GM21619 (cell line): ENCODE data around the gene MYPN.
"Not testable (repeated sequence)": the region's sequence is repeated elsewhere in the genome, so short reads cannot be mapped to it uniquely, and the experiment has no call there.

Source experiments
- ATAC-seq: cut with Tn5 transposase; IDR thresholded peaks from one replicate; pipeline ENCODE4 v1.9.1; 2021; ENCODE audit not compliant: unreplicated experiment

The MYPN gene

GRCh38 chr10:68222391-68222790, 113.1 kb downstream of the MYPN start:
- no peak for ATAC-seq

DNA sequence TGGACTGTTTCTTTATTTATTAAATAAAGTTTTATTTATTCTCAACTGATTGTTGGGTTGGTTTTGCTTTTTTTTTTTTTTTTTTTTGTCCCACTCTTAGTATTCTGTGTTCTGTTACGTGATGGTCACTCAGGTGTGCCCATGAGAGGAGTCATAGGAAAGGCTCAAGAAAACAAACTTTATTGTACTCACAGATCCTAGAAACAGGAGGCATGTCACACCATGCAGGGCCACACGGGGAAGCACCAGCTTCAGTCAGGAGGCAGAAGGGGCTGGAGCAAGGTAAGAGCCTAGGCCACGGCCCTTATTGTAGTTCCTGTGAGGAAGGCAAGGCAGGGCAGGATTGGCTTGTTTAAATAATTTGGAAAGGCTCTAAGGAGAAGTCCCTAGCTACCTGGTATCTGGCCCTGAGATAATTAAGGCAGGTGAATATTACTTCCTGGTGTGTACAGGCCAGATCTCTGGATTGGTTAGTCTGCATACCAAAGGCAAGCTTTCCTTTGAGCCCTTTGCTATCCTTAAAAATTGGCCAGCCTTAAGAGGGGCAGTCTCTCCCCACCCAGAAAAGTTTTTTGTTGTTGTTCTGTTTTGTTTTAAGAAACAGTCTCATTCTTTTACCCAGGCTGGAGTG, 114.4 kb downstream of the MYPN start:
- ATAC-seq = no peak

DNA sequence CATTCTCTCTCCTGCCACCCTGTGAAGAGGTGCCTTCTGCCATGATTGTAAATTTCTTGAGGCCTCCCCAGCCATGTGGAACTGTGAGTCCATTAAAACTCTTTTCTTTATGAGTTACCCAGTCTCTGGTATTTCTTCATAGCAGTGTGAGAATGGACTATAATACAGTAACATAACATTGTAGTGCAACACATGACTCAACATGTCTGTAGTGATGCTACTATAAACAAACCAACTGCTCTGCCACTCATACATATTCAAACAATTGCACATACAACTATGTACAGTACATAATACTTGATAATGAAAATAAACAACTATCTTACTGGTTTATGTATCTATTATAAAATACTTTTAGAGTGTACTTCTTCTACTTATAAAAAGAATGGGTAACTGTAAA, 115.5 kb downstream of the MYPN start:
- no peak for ATAC-seq

DNA sequence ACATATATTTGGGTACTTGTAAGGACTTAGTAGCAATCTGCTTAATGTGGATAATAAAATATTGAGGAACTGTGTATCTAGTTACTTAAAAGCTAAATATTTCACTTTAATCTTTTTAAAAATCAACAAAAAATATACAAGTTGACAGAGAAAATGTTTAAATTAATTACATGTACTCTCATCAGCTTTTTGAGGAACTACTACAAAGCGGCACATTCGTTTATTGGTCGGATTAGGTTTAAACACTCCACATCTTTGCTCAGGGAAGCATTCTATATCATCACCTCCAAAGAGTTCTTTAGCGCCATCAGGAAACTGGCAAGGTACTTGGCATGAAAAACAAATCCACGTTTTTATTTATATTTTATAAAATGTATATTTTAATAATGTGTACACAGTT, 121.0 kb downstream of the MYPN start:
- ATAC-seq = no peak

- ATAC-seq = peak; percentile 91
Measured at GRCh38 chr10:68231106-68231816, 122.0 kb downstream of the MYPN start.

DNA sequence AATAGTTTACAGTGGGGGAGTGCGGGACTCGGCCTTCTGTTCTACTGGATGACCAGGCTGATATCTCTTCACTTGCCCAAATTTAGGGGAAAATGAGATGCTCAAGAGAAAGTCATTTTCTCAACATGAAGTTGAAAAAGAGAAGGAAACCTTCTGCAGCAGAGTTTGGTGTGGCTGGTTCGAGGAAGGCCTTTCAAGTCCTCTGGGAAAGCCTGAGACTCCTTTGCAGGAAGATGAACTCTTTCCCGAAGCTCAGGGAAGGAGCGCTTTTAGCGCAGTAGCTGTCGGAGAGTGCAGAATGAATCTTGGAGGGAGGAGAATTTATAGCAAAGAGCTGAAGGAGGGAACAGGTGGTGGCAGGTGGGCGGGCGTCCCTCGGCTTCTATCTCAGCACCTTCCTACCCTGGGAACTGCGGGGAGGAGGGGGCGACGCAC, 122.5 kb downstream of the MYPN start, which contains the start of gene ATOH7:
Gene ATOH7 (minus strand): TSS at position 297 of the 435 bp plus-strand sequence. CDS start 436 bp downstream, outside the sequence.
- ATAC-seq = no peak

DNA sequence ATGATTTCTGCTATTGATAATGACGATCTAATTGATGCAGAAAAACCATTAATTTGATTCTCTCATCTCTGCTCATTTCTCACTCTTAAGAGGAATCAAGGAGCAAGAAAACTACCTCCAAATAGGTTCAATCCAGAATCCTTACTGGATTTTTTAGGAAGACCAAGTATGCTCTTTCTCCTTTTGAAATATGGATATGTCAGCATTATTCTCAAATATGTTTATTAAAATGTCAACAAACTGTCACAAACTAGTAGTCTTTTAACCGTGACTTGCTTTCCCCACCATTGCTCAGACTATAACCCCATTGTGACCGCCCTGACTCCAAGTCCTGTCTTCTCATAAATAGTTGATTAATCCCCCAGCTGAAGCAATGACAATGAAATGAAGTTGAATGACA, 123.8 kb downstream of the MYPN start:
- ATAC-seq = no peak

DNA sequence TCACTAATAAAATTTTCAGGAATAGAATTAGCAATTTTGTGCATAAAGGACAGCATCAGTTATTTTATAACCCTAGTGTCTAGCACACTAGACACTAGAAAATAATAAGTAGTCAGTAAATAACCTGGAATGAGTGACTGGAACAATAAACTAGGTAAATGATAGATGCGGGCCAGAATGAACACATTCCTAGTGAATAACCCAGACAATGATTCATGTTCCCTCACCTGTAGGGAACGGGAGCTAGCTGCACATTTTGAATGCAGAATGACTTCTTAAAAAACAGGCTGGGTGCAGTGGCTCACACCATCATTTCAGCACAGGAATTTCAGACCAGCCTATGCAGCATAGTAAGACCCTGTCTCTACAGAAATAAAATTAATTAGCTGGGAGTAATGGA, 125.8 kb downstream of the MYPN start:
- ATAC-seq = no peak

DNA sequence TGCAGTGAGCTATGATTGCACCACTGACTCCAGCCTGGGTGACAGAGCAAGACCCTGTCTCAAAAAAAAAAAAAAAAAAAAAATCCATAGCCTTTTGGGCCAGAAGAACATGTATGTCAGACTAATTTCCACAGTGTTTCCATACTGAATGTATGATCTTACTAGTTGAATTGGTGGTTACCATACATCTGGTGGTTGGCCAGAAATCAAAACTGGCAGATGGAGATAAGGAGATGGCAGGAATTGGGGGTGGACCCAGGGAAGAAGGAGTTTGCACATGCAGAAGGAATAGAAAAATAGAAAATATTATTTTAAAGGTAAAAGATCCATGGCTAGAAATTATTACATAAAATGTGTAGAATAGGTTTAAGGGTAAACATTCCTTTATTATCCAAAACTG, 126.3 kb downstream of the MYPN start:
- ATAC-seq = no peak

GRCh38 chr10:68237173-68237572, 127.9 kb downstream of the MYPN start:
- ATAC-seq = no peak

DNA sequence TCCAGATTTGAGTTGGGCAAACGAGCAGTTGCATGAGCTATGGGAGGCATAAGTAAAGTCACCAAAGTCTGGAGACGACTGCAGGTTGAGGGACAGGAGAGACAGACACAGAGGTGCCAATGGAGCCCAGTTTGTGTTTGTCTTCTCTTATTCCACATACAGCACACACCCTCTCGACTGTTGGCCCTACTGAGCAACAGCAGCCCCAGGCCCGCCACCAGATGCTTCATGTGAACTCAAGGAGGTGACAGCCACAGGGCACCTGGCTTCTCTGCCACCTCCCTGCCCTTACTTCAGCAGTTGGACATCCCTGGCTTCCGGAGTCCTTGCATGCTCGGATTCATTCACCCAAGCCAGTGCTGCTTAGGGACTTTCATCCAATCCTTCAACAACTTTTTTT, 129.1 kb downstream of the MYPN start:
- no peak for ATAC-seq

GRCh38 chr10:68239069-68239468, 129.8 kb downstream of the MYPN start:
- no peak for ATAC-seq

GRCh38 chr10:68239596-68240150, 130.4 kb downstream of the MYPN start:
- ATAC-seq = no peak

GRCh38 chr10:68242051-68242450, 132.8 kb downstream of the MYPN start:
- ATAC-seq = no peak

GRCh38 chr10:68246397-68246796, 137.1 kb downstream of the MYPN start:
- not testable (repeated sequence) for ATAC-seq

- ATAC-seq = no peak
Measured at GRCh38 chr10:68247931-68248330, 138.6 kb downstream of the MYPN start.

DNA sequence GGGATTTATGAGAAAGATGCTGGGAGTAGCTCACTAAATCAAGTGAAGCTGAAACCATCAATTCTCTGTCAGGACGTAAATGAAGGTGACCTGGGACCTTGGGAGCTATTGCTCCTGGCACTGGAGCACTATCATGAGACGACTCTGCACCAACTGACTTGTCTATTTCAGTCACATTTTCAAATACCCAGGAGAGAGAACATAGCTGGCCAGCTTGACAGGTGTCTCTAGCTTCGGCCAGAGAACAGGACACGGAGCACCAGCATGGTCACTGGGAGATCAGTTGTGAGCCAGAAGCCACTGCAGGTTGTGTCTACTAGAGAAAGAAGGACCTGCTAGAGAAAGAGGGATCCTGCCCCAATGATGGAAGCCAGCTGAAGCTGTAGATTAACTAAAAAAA, 140.0 kb downstream of the MYPN start:
- ATAC-seq = no peak

- no peak for ATAC-seq
Measured at GRCh38 chr10:68251151-68251550, 141.9 kb downstream of the MYPN start.

GRCh38 chr10:68251625-68252495, 142.6 kb downstream of the MYPN start:
- peak; percentile 65 for ATAC-seq

DNA sequence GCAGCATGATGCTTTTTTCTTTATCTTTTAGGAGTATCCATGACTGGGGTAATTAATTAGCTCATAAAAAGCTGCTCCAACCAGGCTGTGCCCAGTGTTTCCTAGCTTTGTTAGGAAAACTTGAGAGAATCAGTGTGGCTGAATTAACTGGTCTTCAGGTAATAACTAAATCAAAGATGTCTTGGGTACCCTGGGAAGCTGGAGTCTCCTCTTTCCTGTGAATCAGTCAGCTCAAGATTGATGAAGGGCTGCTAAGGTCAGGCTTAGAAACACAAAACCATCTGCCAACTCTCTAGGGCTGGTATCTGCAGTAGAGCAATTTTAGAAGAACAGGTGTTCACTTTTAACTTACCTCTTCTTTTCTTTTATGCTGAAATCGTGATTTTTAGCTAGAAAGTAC, 144.1 kb downstream of the MYPN start:
- ATAC-seq = no peak

DNA sequence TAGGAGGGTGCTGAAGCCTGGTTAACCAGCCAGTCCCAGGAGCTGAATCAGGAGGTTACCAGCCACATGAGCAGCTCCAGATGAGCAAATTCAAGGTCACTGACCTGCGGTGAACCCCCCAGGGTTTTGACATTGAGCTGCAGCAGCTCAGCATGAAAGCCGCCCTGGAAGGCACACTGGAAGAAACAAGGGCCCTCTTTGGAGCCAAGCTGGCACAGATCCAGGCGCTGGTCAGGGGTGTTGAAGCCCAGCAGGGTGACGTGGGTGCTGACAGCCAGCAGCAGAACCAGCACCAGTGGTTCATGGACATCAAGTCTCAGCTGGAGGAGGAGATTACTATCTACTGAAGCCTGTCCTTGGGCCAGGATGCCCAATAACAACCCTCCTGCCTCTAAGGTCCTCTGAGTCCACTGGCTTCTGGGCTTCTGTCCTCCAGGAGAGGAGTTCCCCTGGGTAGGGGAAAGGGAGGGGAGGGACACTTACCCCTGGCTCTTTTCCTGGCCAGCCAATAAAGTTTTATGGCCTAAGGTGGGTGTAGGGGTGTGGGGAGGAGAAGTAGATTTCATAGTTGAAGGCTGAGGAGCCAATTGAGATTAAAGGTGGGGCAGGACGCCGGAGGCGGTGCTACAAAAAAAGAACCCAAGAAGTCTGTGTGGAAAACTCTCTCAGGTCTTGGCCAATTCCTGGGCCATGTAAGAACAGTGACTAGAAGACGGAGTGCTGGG, 152.0 kb downstream of the MYPN start:
- no peak for ATAC-seq
